GDM1 (cell line): ENCODE data around the gene LIG1.
A peak's percentile ranks its signal among the peaks of the same experiment; 100 is the strongest.

ENCODE experiments used
- DNase-seq: peaks from one replicate; lab custom pipeline; 2025; lab: John Stamatoyannopoulos, UW

Gene LIG1

DNA sequence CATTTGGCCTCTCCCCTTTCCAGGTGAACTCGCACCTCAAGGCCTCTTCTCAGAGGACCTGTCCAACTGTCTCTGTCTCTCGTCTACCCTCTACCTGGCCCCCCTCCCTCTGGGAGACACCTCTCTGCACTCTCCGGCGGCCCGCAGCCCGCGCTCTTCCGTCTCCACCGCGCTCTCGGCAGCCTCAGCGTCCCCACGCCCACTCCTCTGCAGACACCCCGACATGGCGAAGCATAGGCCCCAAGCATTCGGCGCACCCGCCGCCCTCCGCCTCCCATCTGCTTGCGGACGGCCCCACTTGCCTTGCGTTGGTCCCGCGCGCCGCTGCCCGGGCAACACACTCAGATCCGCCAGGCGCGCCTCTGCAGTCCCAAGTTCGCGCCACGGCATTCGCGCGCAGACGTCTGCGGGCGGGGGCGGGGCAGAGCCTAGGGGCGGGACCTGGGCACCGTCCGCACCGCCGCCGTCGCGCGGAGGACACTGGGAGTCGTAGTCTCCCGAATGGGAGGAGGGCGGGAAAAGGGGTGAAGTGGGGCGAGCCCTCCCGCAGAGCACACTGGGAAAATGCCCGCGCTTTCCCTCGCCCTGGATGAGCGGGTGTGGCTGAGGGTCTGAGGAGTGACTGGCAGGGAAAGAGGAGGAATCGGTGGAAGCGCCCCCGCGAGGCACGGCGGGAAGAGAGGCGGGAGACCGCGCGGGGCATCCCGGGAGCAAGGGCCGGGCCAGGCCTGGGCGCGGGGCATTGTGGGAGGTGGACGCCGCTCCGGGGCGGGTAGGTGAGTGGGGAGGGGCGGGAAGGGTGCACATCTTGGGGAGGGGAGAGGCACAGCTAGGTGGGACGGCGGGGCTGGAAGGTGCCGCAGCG, at the start of gene LIG1, which contains the start of gene ZSWIM9:
TSS of gene LIG1 (minus strand) at position 406 of the 865 bp plus-strand sequence. CDS start 4,778 bp downstream, outside the sequence.
TSS of gene ZSWIM9 (plus strand) at position 742 of the 865 bp plus-strand sequence. CDS start 1,123 bp downstream, outside the sequence.
- DNase-seq = peak; percentile 94

DNA sequence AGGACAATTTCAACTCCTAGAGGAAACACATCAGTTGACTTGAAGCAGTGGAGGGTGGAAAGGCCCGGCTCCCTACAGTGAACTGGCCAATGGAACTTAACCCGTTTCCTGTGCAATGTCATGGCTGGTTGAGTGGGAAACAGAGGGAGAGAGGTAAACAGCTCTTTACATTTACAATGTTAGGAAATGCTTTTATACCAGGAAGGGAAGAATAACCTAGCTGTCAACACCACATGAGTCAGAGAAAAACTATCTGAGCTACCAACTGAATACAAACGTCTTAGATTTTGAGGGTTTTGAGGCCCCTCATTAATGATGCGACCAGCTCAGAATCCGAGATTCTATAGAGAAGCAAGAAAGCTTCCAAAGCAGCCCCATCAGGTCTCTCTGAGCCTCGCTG, 48.9 kb upstream of the LIG1 start:
- DNase-seq = no peak

DNA sequence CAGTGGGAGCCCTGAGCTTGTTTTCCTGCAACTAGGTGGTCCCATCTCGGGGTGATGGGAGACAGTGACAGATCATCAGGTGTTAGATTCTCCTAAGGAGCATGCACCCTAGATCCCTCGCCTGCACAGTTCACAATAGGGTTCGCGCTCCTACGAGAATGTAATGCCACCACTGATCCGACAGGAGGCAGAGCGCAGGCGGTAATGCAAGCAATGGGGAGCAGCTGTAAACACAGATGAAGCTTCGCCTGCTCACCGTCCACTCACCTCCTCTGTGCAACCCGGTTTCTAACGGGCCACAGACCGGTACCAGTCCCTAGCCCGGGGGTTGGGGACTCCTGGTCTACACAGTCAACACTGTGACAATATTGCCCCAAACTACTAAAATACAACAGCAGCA, 46.8 kb upstream of the LIG1 start:
- no peak for DNase-seq

DNA sequence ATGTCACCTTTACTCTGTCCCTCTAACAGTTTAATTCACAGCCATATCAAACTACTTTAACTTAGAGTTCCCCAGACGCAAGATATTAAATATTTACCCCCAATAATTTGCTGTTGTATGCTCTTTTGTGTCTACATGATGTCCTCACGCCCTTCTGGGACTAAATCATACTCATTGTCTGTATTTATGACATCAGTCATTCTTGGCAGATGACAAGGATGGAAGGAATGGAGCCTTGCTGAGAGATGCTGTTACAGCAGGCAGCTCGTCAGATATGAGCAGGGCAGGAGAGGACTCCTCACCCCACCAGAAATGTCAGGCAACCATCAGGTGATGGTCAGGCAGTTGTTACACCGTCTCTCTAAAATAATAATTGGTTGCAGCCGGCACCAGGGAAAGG, 43.8 kb upstream of the LIG1 start:
- no peak for DNase-seq

DNA sequence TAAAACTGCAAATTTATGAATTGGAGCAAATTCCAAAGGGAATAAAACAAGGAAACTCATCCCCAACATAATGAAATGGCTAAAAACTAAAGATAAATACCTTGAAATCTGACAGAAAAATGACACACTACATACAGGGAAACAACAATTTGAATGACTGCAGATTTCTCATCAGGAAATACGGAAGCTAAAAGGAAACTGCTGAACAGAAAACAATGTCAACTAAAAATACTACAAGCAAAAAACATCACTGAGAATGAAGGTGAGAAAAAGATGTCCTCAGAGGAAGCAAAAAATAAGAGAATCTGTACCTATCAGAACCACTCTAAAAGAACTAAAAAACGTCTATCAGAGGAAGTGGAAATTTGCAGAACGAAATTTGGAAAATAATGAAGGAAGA, 39.9 kb upstream of the LIG1 start:
- no peak for DNase-seq

DNA sequence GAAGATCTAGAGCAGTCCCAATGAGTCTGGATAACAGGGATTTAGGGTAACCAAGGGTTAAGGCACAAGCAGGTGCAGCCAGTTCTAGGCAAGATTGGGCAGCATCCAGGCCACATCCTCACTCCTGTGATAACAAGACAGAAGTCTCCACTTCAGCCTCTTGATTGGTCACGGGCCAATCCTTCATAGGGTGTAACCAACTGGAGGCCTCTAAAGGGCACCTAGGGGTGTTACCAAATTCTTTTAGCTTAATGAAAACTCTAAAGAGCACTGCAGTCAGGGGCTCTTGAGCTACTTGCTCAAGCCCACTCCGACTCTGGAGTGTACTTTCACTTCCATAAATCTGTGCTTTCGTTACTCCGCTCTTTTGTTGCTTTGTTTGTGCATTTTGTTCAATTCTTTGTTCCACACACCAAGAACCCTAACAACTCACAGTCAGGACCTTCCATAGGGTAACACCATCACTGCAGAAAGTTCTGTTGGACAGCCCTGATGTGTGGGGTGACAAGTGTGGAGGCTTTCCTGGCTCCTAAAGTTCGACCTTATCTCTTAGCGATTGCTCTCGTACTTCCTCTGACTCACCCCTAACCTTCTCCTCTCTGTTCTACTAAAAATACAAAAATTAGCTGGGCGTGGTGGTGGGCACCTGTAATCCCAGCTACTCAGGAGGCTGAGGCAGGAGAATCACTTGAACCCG, 36.4 kb upstream of the LIG1 start:
- no peak for DNase-seq

DNA sequence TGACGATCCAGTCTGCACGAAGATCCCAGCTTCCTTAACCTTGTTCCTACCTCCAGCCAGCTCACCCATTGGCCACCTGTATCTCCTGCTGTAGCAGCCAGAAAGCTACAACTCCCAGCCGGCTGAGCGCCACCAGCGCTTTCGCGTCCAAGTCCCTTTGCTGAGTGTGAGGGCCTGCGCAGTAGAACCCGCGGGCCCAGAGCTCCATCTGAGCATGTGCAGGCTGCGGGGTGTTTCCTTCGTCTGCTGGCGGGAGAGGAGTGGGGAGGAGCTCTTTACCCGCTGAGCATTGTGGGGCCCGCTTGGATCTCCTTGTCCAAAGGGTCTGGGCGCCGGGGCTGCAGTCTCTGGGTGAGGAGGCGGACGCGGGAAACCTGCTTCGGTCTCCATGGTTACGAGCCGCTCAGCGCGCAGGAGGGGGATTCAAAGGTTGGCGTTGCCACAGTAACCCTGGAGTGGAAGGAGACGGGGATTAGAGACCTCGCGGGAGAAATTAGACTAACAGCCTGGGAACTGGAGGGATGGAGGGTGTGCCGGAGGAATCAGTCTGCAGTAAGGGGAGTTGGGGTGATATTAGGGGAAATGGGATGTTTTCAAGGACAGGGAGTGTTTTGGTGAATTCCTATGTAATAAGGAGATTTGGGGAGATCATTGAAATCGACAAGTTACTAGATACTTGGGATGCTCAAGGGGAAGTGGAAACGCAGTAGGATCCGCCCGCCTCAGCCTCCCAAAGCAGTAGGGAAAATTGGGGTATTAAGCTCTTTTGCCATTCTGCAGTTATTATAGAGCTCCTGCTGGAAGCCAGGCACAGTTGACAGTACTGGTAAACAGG, 33.9 kb upstream of the LIG1 start:
- peak; percentile 96 for DNase-seq

DNA sequence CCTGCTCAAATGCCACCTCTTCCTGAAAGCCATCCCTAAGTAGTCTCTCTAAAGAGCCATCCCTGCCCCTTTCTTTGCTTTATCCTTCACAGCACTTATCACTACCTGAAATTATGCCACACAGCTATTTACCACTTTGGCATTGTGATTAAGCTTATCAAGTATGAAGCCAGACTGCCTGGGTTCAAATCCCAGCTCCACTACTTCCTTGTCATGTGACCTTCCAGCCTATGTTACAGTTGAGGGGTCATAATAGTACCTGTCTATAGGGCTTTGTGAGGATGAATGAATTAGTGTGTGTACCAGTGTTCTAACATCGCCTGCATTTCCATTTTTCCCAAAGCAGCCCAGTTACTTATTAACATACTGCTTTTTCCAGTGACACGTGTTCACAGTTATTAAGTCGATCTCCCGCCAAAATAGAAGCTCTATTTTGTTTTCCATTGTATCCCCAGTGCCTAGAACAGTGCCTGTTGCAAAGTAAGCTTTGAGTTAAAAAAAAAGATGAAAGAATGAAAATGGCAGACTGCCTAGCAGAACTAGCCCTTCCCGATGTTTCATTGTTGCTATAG, 33.2 kb upstream of the LIG1 start:
- no peak for DNase-seq

DNA sequence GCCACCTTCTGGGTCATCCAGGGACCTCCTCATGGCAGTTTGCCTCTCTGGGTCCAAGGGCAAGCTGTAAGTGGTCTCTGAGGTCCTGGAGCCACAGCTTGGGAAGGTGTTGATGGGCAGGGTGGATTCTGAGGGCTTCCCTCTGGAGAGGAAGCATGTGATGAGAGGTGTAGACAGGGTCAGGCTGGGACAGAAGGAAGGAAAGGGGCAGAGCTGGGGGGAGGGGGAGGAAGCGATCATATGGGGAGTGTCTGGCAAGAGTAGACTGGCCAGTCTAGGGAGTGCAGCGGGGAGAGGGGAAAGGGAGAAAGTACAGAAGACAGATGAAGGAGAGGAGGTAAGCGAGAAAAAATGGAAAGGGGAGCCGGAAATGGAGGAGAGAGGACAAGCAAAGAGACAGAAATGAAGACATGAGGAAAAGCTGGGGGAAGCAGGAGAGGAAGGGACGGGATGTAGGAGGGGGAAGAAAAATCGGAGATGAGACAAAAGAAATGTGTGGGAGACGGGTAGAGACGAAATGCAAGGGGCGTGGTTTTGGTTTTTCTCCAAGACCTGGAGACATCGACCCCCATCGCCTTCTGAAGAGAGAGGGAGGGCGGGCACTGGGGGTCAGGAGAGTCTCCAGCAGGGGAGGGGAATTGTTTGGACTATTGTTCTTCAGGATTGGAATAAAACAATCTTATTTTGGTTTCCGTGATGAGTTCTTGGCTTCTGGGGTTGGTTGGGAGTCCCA, 27.0 kb upstream of the LIG1 start:
- no peak for DNase-seq

DNA sequence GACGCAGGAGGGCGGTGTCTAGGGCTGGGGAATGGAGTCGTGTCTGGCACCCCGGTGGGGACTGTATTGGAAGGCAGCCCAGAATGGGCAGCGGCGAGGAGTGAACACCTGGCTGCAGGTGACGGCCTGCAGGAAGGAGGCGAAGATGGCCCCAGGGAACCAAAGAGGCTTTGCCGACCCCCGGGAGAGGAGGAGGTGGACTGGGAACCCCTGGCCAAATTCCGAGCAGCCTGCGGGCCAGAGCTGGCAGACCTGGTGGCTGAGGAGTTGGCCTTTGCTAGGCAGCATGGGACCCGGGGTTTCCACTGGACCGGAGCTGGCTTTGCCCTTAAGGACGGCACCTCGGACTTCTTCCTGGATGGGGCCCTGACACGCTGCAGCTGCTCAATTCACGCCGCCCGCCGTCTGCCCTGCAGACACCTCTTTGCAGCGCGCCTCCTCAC, 26.2 kb upstream of the LIG1 start:
- no peak for DNase-seq

DNA sequence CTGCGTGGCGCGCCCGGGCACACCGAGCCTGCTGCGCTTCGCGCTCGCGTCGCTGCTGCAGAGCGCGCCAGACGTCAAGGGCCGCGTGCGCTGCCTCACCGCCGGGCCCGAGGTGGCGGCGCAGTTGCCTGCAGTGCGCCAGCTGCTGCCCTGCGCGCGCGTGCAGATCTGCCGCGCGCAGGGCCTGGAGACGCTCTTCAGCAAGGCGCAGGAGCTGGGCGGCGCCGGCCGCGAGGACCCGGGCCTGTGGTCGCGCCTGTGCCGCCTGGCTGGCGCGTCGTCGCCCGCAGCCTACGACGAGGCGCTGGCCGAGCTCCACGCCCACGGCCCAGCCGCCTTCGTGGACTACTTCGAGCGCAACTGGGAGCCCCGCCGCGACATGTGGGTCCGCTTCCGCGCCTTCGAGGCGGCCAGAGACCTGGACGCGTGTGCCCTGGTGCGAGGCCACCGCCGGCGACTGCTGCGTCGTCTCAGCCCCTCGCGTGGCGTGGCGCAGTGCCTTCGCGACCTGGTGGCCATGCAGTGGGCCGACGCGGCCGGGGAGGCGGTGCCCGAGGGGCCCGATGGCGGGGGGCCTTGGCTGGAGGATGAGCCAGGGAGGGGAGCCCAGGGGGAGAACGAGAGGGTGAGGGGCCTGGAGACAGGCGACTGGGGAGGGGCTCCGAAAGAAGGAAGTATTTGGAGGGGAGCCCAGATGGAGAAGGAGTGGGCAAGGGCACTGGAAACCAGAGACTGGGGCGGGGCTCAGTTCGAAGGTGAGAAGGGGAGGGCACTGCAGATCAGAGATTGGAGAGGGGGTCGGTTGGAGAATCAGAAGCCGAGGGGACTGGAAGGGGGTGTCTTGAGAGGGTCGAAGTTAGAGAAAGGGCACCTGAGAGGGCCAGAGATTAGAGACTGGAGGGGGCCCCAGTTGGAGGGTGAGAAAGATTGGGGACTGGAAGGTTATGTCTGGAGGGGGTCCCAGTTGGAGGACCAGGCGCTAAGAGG, 25.0 kb upstream of the LIG1 start:
- no peak for DNase-seq

DNA sequence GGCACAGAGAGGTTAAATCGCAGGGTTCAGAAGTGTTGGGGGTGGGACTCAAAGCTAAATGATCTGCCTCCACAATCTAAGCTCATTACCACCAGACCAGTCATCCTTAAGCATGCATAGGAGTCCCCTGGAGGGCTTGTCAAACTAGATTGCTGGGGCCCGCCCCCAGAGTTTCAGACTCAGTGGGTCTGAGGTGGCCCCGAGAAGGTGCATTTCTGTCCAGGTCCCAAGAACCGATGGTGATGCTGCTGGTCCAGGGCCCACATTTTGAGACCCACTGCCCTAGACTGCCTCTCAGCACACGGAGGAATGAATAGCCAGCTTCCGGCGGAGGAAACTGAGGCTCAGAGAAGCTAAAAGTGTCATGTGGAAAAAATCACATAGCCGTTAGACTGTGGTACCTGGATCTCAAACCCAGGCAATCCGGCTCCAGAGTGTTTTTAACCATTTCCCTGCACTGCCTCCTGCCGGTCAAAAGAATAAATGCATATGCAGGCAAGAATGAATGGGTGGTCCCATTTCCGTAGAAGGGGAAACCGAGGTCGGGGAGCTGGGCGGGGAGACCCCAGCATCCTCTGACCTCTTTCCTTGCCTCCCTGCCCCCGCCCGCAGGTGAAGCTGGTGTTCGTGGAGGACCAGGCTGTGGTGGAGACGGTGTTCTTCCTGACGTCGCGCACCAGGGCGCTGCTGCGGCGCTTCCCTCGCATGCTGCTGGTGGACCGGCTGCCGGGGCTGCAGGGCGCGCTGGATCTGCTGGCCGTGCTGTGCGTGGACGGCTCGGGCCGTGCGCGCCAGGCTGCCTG, 24.1 kb upstream of the LIG1 start:
- DNase-seq = no peak

DNA sequence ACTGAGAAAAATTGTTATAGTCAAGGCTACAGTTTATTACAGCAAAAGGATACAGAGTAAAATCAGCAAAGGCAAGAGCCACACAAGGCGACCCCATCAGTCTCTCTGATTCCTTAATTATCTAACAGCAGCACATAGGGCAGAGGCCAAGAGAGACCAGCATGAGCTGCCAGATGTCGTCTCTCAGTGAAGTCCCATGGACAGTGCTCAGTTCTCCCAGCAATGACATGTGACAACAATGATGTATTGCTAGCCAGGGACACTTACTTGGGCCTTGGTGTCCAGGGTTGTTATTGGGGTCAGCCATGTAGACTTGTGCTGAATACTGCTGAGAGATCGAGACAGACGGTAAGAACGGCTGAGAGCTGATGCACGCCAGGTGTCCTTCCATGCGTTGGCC, 22.6 kb upstream of the LIG1 start:
- DNase-seq = no peak

DNA sequence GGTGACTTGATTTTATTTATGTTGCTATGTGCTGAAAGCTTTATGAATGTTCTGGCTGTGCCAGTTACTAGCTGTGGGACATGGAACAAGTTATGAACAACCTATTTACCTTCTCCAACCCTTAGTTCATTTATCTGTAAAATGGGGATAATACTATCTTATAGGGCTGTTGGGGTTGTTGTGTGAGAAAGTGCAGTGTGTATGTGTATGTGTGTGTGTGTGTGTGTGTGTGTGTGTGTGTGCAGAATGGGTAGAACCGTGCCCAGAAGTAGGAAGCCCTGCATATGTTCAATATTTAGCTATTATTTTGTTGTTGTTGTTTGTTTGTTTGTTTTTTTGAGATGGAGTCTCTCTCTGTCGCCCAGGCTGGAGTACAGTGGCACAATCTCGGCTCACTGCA, 20.7 kb upstream of the LIG1 start:
- no peak for DNase-seq

DNA sequence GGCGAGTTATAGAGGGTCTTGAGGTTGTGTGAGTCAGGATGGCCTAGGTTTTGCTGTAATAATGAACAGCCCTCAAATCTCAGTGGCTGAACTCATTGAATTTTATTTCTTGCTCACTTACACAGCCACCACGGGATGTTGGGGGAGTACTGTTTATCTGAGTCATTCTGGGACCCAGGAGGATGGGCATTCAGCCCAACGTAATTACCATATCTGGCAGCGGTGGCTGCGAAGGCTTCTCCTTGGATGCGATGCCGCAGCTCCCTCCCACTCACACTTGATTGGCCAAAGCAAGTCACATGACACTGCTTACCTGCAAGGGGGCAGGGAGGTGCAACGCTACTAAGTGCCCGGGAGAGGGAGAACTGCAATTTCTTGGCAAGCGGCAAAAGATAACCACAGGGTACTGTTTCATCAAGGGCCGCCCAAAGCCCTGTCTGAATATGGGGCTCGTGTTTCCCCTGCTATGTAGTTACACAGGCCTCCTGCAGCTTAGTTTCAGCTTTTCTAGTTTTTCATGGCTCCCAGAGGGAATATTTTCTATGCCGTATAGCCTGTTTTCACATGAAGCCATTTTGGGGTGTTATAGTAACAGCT, 20.2 kb upstream of the LIG1 start:
- no peak for DNase-seq

DNA sequence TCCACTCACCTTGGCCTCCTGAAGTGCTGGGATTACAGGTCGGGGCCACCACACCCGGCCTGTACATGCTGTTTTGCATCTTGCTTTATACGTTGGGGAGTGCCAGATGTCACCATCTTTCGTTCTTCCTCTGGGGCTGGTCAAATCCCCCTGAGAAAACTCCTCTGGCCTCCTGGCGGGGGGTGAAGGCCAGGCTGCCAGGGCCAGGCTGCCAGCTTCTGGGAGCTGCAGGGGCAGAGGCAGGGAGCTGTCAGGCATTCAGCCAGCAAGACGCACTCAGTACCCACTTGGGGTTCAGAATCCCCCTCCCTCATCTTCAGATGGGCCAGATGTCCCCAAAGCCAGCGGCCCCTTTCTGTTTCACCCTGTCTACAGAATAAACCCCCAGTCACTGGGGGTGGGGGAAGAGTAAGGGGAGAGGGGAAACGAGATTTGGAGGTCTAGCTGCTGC, 16.4 kb upstream of the LIG1 start:
- DNase-seq = no peak

DNA sequence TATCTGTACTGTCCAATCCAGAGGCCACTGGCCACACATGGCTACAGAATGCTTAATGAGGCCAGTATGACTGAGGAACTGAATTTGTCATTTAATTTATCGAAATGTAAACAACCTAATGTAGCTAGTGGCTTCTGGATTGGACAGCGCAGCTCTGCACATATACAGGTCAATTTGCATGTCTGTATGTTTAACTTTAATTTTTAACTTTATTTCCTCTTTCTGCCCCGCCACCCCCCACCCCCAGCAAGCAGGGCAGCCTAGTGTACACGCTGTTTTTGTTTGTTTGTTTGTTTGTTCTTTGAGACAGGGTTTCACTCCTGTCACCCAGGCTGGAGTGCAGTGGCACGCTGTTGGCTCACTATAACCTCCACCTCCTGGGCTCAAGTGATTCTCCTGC, 15.9 kb upstream of the LIG1 start:
- DNase-seq = no peak

DNA sequence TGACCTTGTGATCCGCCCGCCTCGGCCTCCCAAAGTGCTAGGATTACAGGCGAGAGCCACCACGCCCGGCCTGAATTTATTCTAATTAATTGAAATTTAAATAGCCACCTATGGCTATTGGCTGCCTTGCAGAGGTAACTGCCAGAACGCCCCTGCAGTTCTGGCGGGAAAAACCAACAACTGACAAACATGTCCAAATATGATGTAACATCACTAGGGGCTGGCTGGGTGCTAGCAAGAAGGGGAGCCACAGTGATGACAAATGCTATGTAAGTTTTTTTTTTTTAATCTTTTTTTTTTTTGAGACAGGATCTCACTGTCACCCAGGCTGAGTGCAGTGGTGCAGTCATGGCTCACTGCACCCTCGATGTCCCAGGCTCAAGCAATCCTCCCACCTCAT, 13.2 kb upstream of the LIG1 start:
- DNase-seq = no peak

DNA sequence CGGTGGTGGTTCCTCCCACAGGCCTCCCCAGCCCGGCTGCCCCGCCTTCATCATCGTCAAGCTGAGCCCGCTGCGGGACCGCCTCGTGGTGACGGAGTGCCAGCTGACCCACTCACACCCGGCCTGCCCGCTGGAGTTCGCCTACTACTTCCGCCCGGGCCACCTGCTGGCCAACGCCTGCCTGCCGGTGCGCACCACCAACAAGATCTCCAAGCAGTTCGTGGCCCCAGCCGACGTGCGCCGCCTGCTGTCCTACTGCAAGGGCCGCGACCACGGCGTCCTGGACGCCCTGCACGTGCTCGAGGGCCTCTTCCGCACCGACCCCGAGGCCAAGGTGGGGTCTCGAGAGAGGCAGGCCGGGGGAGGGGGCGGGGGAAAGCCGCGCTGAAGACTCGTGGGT, 12.3 kb upstream of the LIG1 start:
- no peak for DNase-seq
